HepG2 (cell line): ENCODE results near the gene TMEM255B.

ENCODE experiments used
- ELF1 ChIP-seq: sonication (generic); formaldehyde crosslinking; IDR thresholded peaks from 2 replicates; pipeline ENCODE4 v1.4.0; 2020; ENCODE audit warnings: missing genetic modification reagents
- MED13 ChIP-seq: sonication (generic); formaldehyde crosslinking; IDR thresholded peaks from 2 replicates; pipeline ENCODE4 v1.5.0; 2020; ENCODE audit warnings: missing genetic modification reagents
- POLR2AphosphoS5 ChIP-seq: IDR thresholded peaks from 2 replicates; pipeline ENCODE4 v1.6.1; 2012; ENCODE audit warnings: low read depth, low read length
- RFX5 ChIP-seq: IDR thresholded peaks from 2 replicates; pipeline ENCODE4 v1.6.1; 2011; ENCODE audit warnings: low read depth, low read length, improper control_type of control experiment
- SALL2 ChIP-seq: sonication (generic); formaldehyde crosslinking; IDR thresholded peaks from 2 replicates; pipeline ENCODE4 v1.8.1; 2023; ENCODE audit warnings: mild to moderate bottlenecking, missing genetic modification reagents, inconsistent platforms
- SMARCC2 ChIP-seq: fragments of 450-650 bp; IDR thresholded peaks from 2 replicates; pipeline ENCODE4 v1.6.1; 2017; ENCODE audit warnings: antibody characterized with exemption, mild to moderate bottlenecking
- TCF7 ChIP-seq: sonication (generic); IDR thresholded peaks from 2 replicates; pipeline ENCODE4 v1.6.1; 2016; ENCODE audit warnings: antibody characterized with exemption, low read depth
- TF ChIP-seq, protein P1 (sequence below): sonication (generic); formaldehyde crosslinking; IDR thresholded peaks from 2 replicates; pipeline ENCODE4 v1.4.0; 2020; ENCODE audit warnings: missing genetic modification reagents, borderline replicate concordance
- TF ChIP-seq, protein P2 (sequence below): sonication (generic); formaldehyde crosslinking; IDR thresholded peaks from 2 replicates; pipeline ENCODE4 v1.5.0; 2020; ENCODE audit warnings: mild to moderate bottlenecking, missing genetic modification reagents, moderate library complexity

DNA sequence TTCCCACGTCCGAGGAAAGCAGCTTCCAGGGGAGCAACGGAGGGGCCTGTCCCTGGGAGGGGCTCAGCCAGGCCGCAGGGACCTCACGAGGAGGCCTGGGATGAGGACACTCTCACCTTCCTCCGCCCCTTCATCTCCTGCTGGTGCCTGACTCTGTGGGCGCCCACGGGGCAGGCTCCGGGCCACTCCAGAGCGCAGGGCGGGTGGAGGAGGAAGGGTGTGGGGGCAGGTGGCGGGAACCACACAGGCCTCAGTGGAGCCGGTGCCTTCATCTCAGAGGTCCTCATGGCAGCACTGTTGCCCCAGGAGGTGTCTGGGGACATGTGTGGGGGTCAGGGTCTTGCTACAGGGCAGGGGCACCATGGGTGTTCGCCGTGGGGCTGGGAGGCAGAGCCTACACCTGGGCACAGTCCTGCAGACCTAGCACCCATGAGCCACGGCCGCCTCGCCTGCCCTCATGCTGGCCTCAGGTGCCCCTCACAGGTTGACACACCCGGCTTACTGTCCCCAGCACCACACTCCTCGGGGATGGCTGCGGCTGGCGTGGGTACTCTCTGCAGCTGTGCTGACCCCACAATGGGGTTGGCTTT lies 10.1 kb upstream of the TMEM255B start:
- TF ChIP-seq, protein P1, sequence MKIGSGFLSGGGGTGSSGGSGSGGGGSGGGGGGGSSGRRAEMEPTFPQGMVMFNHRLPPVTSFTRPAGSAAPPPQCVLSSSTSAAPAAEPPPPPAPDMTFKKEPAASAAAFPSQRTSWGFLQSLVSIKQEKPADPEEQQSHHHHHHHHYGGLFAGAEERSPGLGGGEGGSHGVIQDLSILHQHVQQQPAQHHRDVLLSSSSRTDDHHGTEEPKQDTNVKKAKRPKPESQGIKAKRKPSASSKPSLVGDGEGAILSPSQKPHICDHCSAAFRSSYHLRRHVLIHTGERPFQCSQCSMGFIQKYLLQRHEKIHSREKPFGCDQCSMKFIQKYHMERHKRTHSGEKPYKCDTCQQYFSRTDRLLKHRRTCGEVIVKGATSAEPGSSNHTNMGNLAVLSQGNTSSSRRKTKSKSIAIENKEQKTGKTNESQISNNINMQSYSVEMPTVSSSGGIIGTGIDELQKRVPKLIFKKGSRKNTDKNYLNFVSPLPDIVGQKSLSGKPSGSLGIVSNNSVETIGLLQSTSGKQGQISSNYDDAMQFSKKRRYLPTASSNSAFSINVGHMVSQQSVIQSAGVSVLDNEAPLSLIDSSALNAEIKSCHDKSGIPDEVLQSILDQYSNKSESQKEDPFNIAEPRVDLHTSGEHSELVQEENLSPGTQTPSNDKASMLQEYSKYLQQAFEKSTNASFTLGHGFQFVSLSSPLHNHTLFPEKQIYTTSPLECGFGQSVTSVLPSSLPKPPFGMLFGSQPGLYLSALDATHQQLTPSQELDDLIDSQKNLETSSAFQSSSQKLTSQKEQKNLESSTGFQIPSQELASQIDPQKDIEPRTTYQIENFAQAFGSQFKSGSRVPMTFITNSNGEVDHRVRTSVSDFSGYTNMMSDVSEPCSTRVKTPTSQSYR (CRISPR knock-in tag) = no peak
- TF ChIP-seq MED13 (CRISPR knock-in tag) (no peak), SALL2 (CRISPR knock-in tag) (no peak), POLR2AphosphoS5 (no peak), ELF1 (CRISPR knock-in tag) (no peak), RFX5 (no peak), SMARCC2 (no peak), TCF7 (no peak)
- TF ChIP-seq, protein P2, sequence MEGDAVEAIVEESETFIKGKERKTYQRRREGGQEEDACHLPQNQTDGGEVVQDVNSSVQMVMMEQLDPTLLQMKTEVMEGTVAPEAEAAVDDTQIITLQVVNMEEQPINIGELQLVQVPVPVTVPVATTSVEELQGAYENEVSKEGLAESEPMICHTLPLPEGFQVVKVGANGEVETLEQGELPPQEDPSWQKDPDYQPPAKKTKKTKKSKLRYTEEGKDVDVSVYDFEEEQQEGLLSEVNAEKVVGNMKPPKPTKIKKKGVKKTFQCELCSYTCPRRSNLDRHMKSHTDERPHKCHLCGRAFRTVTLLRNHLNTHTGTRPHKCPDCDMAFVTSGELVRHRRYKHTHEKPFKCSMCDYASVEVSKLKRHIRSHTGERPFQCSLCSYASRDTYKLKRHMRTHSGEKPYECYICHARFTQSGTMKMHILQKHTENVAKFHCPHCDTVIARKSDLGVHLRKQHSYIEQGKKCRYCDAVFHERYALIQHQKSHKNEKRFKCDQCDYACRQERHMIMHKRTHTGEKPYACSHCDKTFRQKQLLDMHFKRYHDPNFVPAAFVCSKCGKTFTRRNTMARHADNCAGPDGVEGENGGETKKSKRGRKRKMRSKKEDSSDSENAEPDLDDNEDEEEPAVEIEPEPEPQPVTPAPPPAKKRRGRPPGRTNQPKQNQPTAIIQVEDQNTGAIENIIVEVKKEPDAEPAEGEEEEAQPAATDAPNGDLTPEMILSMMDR (CRISPR knock-in tag) = no peak
